ENCODE results near the gene ZIC2. TPM values are rescaled to one million over a fixed set of nuclear protein-coding genes. Genes with fewer than 3 reads are reported as not detected.

The ZIC2 gene
- total RNA-seq, 1 experiment from 2014 or later = 305 TPM

- peak; percentile 79 for DNase-seq (ENCODE audit: low spot score)
- TF ChIP-seq EZH2 (IDR thresholded peaks at IDR 0.05; ENCODE audit: borderline replicate concordance, low read depth, low read length, poor library complexity, severe bottlenecking) = no peak
- no peak for TF ChIP-seq CTCF (conservative IDR thresholded peaks at IDR 0.05; ENCODE audit: low read depth, low read length)
- intact Hi-C loops (cut with micrococcal nuclease; ENCODE audit: unreplicated experiment) = loop anchor here (1.0 to 5.0 kb wide), 2 partner anchors 327 to 531 kb away; no protein-coding TSS in a partner anchor
- CTCF ChIA-PET = interaction anchor here (0.5 kb wide), 1 partner anchor 251 kb away, joined by 5 read pairs; no protein-coding TSS in a partner anchor
- Histone ChIP-seq H3K9me3 (ENCODE audit: low read depth, low read length, poor library complexity, severe bottlenecking) (no peaks in the 10 kb centered on the region), H3K27me3 (replicated peaks; ENCODE audit: insufficient read depth, low read depth, low read length, poor library complexity) (no peaks in the 10 kb centered on the region), H3K27ac (ENCODE audit: low read depth, low read length, poor library complexity, severe bottlenecking) (peak overlapping the region; percentile 96), H3K36me3 (ENCODE audit: insufficient read depth, low read length, poor library complexity, severe bottlenecking) (peaks cover 56% of the 10 kb centered on the region), H3K4me3 (ENCODE audit: low read depth, low read length, poor library complexity, severe bottlenecking) (peak overlapping the region; percentile 95), H3K4me1 (ENCODE audit: insufficient read depth, low read length, poor library complexity, severe bottlenecking) (peaks cover 19% of the 10 kb centered on the region)
- BruUV-seq (replicated peaks) = TSS peak; percentile 26
- POLR2A ChIA-PET (ENCODE audit: low non-redundant PET) = interaction anchor here (0.8 kb wide), 1 partner anchor 54 kb away, joined by 3 read pairs; no protein-coding TSS in a partner anchor
Observed at GRCh38 chr13:99984461-99985240, 3.1 kb downstream of the ZIC2 start.

GRCh38 chr13:99985241-99985874 is 3.8 kb downstream of the ZIC2 start:
- no peaks in the 10 kb centered on the region for H3K27me3 ChIP-seq (replicated peaks; ENCODE audit: insufficient read depth, low read depth, low read length, poor library complexity)
- H3K36me3 ChIP-seq (ENCODE audit: insufficient read depth, low read length, poor library complexity, severe bottlenecking) = peaks cover 56% of the 10 kb centered on the region
- intact Hi-C loops (cut with micrococcal nuclease; ENCODE audit: unreplicated experiment) = no loop called here
- H3K4me3 ChIP-seq (ENCODE audit: low read depth, low read length, poor library complexity, severe bottlenecking) = peak overlapping the region; percentile 95
- no TSS peak for BruUV-seq (replicated peaks)
- peak overlapping the region; percentile 96 for H3K27ac ChIP-seq (ENCODE audit: low read depth, low read length, poor library complexity, severe bottlenecking)
- no peaks in the 10 kb centered on the region for H3K9me3 ChIP-seq (ENCODE audit: low read depth, low read length, poor library complexity, severe bottlenecking)
- H3K4me1 ChIP-seq (ENCODE audit: insufficient read depth, low read length, poor library complexity, severe bottlenecking) = peaks cover 26% of the 10 kb centered on the region
- POLR2A ChIA-PET (ENCODE audit: low non-redundant PET) = no interaction called here
- DNase-seq (ENCODE audit: low spot score) = peak; percentile 83
- no peak for TF ChIP-seq CTCF (conservative IDR thresholded peaks at IDR 0.05; ENCODE audit: low read depth, low read length)
- TF ChIP-seq EZH2 (IDR thresholded peaks at IDR 0.05; ENCODE audit: borderline replicate concordance, low read depth, low read length, poor library complexity, severe bottlenecking) = no peak
- CTCF ChIA-PET = no interaction called here

GRCh38 chr13:99985886-99986527 is 4.4 kb downstream of the ZIC2 start:
- peak; percentile 66 for DNase-seq (ENCODE audit: low spot score)
- TSS peak; percentile 26 for BruUV-seq (replicated peaks)
- H3K4me3 ChIP-seq (ENCODE audit: low read depth, low read length, poor library complexity, severe bottlenecking) = peak overlapping the region; percentile 95
- no peaks in the 10 kb centered on the region for H3K27me3 ChIP-seq (replicated peaks; ENCODE audit: insufficient read depth, low read depth, low read length, poor library complexity)
- TF ChIP-seq CTCF (conservative IDR thresholded peaks at IDR 0.05; ENCODE audit: low read depth, low read length) (no peak), EZH2 (IDR thresholded peaks at IDR 0.05; ENCODE audit: borderline replicate concordance, low read depth, low read length, poor library complexity, severe bottlenecking) (no peak)
- CTCF ChIA-PET = no interaction called here
- peaks cover 33% of the 10 kb centered on the region for H3K4me1 ChIP-seq (ENCODE audit: insufficient read depth, low read length, poor library complexity, severe bottlenecking)
- no peaks in the 10 kb centered on the region for H3K9me3 ChIP-seq (ENCODE audit: low read depth, low read length, poor library complexity, severe bottlenecking)
- intact Hi-C loops (cut with micrococcal nuclease; ENCODE audit: unreplicated experiment) = loop anchor here (2.0 kb wide), 2 partner anchors 17 to 313 kb away; no protein-coding TSS in a partner anchor
- POLR2A ChIA-PET (ENCODE audit: low non-redundant PET) = interaction anchor here (0.7 kb wide), 1 partner anchor 514 kb away, joined by 3 read pairs; no protein-coding TSS in a partner anchor
- peaks cover 56% of the 10 kb centered on the region for H3K36me3 ChIP-seq (ENCODE audit: insufficient read depth, low read length, poor library complexity, severe bottlenecking)
- H3K27ac ChIP-seq (ENCODE audit: low read depth, low read length, poor library complexity, severe bottlenecking) = peak overlapping the region; percentile 96

All from A673 (cell line).